Measurements from ENCODE around the gene RALGAPB. TPM values are rescaled to one million over a fixed set of nuclear protein-coding genes. Genes with fewer than 3 reads are reported as not detected.

RALGAPB gene
- total RNA-seq, 6 experiments from 2014 or later, result 23.4 to 29.5 (median 26.7) TPM

DNA sequence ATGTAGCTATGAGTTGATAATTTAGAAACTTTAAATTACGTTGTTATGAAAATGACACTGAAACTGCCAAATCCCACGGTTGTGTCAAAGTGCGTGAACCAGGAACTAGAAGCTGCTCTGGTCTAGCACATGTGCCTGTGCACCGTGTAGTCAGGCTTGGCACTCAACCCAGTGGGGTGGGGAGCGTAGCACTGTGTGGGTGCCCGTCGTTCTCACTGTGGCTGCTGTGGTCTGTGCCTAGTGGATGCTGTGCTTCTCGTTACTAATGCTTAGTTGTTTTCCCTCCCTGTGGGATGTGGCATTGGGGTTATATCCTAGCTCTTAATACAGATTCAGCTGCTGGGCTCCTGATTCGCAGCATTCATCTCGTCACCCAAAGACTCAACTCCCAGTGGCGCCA, 62.1 kb downstream of the RALGAPB start:
- Mint-ChIP-seq H3K27ac (no peak overlapping the region), H3K4me3 (no peak overlapping the region), H3K27me3 (ENCODE audit: insufficient read depth) (no peaks in the 10 kb centered on the region), H3K4me1 (ENCODE audit: low read depth) (peaks cover 22% of the 10 kb centered on the region), H3K9me3 (no peaks in the 10 kb centered on the region), H3K36me3 (ENCODE audit: low read depth) (peaks cover 29% of the 10 kb centered on the region)
- TF ChIP-seq, protein P1, sequence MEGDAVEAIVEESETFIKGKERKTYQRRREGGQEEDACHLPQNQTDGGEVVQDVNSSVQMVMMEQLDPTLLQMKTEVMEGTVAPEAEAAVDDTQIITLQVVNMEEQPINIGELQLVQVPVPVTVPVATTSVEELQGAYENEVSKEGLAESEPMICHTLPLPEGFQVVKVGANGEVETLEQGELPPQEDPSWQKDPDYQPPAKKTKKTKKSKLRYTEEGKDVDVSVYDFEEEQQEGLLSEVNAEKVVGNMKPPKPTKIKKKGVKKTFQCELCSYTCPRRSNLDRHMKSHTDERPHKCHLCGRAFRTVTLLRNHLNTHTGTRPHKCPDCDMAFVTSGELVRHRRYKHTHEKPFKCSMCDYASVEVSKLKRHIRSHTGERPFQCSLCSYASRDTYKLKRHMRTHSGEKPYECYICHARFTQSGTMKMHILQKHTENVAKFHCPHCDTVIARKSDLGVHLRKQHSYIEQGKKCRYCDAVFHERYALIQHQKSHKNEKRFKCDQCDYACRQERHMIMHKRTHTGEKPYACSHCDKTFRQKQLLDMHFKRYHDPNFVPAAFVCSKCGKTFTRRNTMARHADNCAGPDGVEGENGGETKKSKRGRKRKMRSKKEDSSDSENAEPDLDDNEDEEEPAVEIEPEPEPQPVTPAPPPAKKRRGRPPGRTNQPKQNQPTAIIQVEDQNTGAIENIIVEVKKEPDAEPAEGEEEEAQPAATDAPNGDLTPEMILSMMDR (IDR thresholded peaks at IDR 0.05), result no peak
- DNase-seq, result no peak

DNA sequence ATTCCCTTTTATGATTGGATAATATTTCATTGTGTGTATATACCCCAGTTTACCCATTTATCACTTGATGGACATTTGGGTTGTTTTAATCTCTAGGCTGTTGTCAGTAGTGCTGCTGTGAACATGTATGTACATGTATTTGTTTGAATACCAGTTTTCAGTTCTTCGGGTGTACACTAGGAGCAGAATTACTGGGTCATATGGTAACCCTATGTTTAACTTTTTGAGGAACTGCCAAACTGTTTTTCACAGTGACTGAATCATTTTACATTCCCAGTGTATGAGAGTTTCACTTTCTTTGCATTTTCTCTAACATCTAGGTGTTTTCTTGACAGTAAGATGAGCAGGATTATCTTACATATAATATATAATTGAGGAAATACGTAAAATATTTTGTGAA, 63.7 kb downstream of the RALGAPB start:
- Mint-ChIP-seq H3K4me1 (ENCODE audit: low read depth) (peaks cover 22% of the 10 kb centered on the region), H3K4me3 (no peak overlapping the region), H3K27me3 (ENCODE audit: insufficient read depth) (no peaks in the 10 kb centered on the region), H3K36me3 (ENCODE audit: low read depth) (peaks cover 36% of the 10 kb centered on the region), H3K27ac (peak overlapping the region; percentile 72), H3K9me3 (no peaks in the 10 kb centered on the region)
- TF ChIP-seq, protein P1 (IDR thresholded peaks at IDR 0.05), result peak; percentile 46
- DNase-seq, result peak; percentile 78

DNA sequence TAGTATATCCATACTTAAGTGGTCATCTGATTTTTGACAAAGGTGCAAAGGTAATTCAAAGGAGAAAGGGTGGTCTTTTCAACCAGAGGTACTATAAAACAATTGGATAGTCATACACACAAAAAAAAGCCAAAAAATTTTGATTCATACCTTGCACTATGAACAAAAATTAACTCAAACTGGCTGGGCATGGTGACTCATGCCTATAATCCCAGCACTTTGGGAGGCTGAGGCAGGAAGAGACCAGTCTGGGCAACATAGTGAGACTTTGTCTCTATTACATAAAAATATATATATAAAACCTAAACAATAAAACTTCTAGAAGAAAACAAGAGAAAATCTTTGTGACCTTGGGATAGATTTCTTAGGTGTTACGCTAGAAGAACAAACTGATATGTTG, 64.5 kb downstream of the RALGAPB start:
- DNase-seq, result no peak
- Mint-ChIP-seq H3K9me3 (no peaks in the 10 kb centered on the region), H3K4me3 (no peak overlapping the region), H3K27ac (peak overlapping the region; percentile 46; the same call in 1 of the 2 replicates), H3K27me3 (ENCODE audit: insufficient read depth) (peaks cover 2% of the 10 kb centered on the region; the same call in 1 of the 2 replicates), H3K4me1 (ENCODE audit: low read depth) (peaks cover 22% of the 10 kb centered on the region), H3K36me3 (ENCODE audit: low read depth) (peaks cover 41% of the 10 kb centered on the region)
- TF ChIP-seq, protein P1 (IDR thresholded peaks at IDR 0.05), result no peak

DNA sequence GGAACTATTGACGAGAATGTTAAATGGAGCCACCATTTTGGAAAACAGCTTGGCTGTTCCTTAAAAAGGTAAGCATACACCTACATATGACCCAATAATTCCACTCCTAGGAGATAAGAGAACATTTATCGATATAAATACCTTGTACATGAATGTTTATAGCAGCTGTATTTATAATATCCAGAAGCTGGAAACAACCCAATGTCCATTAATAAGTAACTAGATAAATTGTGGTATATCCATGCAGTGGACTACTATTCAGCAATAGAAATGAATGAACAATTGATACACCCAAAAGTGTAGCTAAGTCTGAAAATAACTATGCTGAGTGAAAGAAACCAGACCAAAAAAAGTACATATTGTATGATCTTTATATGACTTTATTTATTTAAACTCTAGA, 66.1 kb downstream of the RALGAPB start:
- no peak for DNase-seq
- Mint-ChIP-seq H3K36me3 (ENCODE audit: low read depth) (peaks cover 46% of the 10 kb centered on the region), H3K4me3 (no peak overlapping the region), H3K4me1 (ENCODE audit: low read depth) (peaks cover 22% of the 10 kb centered on the region), H3K27ac (no peak overlapping the region), H3K27me3 (ENCODE audit: insufficient read depth) (peaks cover 2% of the 10 kb centered on the region; the same call in 1 of the 2 replicates), H3K9me3 (no peaks in the 10 kb centered on the region)
- TF ChIP-seq, protein P1 (IDR thresholded peaks at IDR 0.05), result no peak

DNA sequence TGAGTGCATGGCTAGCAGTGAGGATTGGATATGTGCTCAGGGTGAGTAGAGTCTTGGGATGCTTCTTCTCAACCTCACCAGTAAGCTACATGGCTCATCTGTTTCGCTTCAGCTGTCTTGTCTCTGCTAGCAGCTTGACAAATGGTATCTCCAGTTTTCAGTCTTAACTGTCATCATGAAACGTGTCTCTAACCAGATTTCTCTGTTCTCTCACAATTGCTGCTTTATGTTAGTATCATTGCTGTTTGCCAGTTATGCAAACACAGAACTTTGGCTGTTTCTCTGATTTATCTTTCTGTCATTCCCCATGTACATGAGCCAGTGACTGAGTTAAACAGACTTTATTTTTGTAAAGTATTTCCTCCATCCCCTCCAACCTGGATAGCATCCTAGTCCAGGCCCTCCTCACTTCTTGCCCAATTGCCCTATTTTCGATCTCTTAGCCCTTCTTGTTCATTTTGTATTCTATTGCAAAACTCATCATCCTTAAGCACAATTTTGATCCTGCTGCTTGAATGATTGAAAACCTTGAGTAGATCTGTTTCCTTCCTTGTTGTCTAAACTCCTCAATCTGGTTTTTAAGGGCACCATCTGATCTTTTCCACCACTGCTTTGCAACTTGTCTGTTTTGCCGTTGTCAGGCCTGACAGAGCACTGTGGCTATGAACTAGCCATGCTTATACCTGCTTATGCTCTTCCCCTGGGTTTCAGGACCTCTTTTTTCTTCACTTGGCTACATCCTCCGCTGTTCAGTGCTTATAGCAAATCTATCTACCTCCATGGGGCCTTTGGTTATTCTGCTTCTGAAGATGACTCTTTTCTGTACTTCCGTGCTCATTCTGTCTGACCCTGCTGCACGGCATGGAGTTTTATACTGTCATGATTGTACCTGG, 70.6 kb downstream of the RALGAPB start:
- TF ChIP-seq, protein P1 (IDR thresholded peaks at IDR 0.05), result no peak
- Mint-ChIP-seq H3K27me3 (ENCODE audit: insufficient read depth) (peaks cover 2% of the 10 kb centered on the region; the same call in 1 of the 2 replicates), H3K27ac (no peak overlapping the region; the same call in 1 of the 2 replicates), H3K4me1 (ENCODE audit: low read depth) (no peaks in the 10 kb centered on the region), H3K9me3 (no peaks in the 10 kb centered on the region), H3K4me3 (no peak overlapping the region), H3K36me3 (ENCODE audit: low read depth) (peaks cover 35% of the 10 kb centered on the region)
- DNase-seq, result no peak

Data from HFFc6 (cell line).